SK-MEL-5 (cell line): ENCODE results near the gene VMAC. TPM values are rescaled to one million over a fixed set of nuclear protein-coding genes. Genes with fewer than 3 reads are reported as not detected.

ENCODE experiments used
- DNase-seq: peaks from one replicate; pipeline ENCODE4 v3.0.0-alpha.2; 2016; ENCODE audit warnings: low read depth, low spot score
- in situ Hi-C: cut with HindIII; loops from 2 replicates; pipeline ENCODE4 v1.10.0; 2016; ENCODE audit warnings: low sequenced_read_pairs, high pct_unique_total_duplicates, low pct_unique_long_range_greater_than_20kb
- total RNA-seq: library from RNA; depleted of rRNA; stranded (reverse); fragments of >200 nt; shearing (Covaris generic); gene quantifications from 2 replicates; pipeline ENCODE4 v1.2.3, GENCODE V29; 2014

The VMAC gene
- total RNA-seq, 1 experiment from 2014 or later, result 6.0 TPM

DNA sequence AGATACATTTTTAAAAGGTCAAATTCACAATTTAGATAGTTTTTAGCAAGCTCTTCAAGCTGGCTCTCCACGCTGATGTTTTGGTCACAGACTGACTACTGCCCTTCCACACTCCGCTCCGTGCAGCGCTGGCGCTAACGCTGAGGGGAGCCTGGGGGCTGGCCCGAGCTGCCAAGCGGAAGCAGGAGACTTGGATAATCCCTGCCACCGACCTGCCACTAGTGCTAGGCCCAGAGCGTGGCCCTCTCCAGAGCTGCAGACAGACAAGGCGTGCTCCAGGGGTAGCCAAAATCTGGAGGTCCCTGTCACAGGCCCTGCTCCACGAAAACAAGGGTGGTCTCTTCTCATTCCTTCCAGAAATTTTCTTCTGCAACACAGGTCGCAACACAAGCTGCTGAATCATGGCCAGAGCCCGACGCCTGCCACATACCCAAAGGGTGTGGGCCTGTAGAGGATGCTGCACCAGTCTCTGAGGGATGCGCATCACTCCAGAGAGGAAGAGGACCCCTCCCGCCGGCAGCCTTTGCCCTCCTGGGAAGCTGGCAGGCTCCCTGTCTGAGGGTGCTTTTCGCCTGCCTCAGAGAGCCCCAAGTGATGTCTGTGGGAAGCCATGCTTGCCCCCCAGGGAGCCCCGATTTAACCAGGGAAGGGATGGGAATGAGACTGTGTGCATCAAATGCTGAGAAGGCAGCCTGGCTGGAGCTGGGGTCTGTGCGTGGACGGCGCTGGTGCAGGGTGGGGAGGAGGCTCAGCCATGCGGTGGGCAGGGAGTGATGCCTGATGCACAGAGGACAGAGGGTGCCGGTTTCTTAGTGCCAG lies 31.0 kb downstream of the VMAC start:
- DNase-seq, result no peak
- in situ Hi-C loops, result no loop called here

DNA sequence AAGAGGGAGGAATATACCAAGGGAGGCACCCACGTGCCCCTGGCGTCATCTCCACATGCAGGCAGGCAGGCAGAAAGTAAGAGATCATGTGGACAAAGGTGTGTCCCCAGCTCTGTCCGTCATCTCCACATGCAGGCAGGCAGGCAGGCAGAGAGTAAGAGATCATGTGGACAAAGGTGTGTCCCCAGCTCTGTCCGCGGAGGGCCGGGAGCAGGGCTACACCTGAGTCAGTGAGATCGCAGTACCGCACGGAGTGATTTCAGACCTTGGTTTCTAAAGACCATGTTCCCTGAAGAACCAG lies 31.6 kb downstream of the VMAC start:
- in situ Hi-C loops, result no loop called here
- no peak for DNase-seq

DNA sequence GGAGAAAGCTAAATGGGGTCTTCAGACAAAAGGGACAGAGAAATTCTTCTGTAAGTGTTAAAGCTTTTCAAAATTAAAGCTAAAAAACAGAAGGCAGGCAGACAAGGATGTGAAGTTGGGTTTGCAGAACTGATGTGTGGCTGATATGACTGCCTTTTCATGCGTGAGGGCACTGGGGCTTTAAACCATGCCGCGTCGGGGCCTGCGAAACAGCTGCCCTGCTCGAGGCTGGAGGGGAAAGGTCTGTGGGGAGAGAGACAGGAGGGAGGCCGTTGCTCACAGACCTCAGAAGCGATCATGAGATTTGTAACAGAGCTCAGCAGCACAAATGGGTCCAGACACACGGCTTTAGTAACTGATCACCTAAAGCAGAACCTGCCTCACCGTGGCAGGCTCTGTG lies 32.9 kb downstream of the VMAC start:
- no peak for DNase-seq
- in situ Hi-C loops, result no loop called here

DNA sequence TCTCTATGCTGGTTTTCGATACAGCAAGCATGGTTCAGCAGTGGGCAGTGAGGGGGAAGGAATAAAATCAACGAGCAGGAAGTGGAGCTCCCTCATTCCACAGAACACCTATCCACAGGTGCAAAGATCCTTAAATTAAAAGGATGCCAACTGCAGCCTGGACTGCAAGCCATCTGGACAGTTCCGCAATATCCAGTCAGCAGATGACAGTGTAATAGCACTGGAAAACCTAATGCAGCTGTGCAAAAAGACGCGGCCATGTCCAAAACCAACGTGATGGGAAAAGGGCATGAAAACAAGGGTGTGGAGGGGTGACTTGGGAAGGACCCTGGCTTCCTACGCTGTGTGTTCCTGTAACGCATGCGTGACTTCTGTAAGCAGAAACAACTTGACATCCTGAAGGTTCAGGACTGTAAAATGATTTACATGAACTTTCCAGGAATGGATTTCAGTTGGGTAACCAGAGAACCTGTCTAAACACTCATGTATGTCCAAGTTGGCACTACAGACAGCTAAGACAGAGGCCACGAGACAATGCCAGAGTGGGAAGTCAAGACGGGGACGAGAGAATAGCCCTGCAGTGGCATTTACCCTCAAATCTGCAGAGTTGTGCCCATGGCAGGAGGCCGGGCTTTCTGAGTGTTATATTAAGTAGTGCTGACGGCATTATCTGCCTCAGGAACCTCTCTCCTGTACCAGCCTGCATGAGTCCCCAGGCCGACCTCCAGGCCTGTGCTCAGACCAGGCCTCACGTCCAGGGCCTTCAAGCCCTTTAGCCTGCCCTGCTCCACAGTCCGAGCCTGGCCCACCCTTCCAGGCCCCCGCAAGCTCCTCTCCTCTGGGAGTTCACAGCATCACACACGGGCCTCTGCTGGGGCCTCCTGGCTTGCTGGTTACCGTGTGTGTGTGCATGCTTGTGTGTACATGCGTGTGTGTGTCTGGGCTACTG lies 35.9 kb downstream of the VMAC start:
- in situ Hi-C loops, result no loop called here
- DNase-seq, result no peak

DNA sequence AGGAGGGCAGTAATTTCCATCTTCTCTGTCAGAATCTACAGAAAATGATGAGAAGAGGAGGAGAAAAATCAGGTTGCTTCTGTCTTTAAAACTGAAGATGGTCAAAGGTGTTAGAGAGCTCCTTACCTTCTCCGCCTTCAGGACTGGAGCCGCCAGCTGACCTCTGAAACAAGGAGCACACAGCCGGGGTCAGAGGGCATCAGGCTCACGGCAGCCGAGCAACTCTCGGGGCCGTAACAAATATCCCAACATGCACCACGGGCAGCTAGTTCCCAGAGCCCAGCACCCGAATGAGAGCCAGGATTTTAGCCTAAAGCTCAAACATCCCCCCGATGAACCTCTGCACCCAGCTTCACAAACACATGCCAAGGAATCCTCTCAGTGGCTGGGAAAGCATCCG lies 37.0 kb downstream of the VMAC start:
- no peak for DNase-seq
- in situ Hi-C loops, result no loop called here

DNA sequence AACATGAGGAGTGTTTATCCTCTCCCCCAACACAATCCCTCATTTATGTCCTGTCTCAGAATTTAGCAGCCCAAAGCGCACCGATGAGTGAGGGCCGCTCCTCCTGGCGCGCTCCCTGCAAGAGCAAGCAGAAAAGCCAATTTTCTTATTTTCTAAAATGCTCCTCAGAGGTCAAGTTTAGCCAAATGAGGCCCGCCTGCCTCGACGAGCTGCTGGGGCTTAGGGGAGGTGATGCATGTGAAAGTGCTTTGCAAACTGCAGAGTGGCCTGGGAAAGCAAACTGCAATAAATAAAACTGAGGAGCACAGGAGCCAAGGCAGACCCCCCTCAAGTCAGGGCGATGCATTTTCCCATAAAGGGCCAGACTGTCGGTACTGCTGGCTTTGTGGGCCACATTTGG lies 38.4 kb downstream of the VMAC start:
- in situ Hi-C loops, result no loop called here
- no peak for DNase-seq

DNA sequence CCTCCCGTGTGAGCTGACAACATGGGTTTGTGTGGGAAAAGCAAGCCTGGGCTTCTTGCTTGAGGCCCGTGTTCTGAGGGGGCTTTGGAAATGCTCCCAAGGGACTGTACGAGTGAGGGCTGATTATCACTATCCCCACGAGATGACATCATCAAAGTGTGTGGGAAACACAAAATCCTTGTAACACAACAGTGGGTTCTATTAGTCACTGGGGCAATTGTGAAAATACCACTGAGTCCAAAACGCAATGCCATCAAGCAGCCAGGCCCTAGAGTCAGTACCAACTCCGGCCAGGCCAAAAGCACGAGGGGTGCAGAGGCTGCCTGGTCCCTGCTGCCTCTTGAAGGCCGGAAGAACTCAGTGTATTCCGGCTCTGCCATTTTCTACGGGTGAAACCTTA lies 39.0 kb downstream of the VMAC start:
- in situ Hi-C loops, result no loop called here
- DNase-seq, result no peak

DNA sequence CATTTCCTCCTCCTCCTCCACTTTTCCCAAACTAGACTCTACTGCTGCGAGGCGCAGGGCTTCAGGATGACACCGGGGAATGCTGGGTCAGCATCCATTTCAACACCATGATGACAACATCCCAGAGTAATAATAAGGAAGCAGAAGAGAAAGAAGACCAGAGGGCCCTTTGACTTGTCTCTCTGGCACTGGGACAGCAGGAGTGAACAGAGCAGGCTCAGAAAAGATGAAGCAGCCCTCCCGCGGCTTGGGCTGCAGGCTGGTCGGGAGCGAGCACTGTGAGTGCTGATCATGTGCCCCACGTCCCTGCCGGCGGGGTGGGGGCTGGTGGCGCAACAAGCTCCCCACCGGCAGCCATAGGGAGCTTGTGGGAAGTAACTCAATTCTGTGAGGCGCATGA lies 42.8 kb downstream of the VMAC start:
- peak; percentile 49 for DNase-seq
- in situ Hi-C loops, result no loop called here

DNA sequence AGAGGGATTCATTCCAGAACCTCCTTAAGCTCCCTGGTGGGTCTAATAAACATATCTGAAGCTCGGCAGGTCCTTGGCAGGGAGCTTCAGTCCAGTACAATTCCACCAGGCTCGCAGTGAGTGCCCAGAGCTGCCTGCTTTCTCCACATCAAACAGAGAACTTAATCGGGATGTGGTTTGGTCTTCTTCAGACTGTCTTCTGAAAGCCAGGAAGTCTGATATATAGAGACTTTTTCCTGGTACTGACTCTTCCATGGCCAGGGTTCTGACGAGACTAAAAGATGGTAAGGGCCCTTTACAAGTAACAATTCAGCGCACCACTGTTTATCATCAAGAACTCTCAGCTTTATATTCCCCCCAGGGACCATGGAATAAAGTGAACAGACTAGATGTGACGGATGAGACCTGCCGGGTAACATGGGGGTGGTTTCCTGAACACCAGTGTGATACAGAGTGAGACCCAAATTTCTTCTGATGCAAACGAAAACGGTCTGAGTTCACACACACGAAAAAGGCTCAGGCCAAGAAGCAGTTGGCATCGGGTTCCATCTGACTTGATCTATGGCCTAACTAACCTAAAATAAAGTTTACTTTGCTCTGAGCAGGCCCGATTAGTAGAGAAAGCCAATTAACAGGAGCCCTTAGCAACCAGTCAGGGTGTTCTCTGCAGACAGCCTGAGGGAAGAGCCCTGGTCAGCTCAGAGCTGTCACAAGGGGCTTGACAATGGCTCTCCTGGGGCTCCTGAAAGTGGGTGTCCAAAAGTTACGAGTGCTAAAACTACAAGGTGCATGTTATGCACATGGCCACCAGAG lies 44.3 kb downstream of the VMAC start:
- in situ Hi-C loops, result no loop called here
- no peak for DNase-seq

DNA sequence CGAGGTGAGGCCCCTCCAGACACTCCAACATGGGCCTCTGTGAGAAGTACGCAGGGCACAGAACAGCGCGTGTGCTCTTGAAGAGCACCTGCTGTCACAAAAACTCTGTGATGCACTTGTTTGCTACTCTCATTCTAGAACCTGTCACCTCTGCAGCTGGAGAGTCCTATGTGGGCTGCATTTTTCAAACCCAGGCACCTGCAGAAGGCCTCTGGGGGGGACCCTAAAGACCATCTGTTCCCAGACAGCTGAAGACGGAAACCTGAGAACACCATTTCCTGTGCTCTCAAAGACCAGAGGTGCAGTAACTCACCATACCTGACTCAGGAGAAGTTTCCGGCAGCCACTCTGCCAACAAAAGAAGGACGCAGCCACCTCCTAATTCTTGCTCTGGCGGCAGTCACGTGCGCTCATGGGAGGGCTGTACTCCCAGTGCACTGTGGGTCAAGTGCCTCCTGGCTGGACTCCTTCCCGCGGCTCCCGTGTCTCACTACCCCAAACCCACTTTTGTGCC lies 45.2 kb downstream of the VMAC start:
- no peak for DNase-seq
- in situ Hi-C loops, result no loop called here

DNA sequence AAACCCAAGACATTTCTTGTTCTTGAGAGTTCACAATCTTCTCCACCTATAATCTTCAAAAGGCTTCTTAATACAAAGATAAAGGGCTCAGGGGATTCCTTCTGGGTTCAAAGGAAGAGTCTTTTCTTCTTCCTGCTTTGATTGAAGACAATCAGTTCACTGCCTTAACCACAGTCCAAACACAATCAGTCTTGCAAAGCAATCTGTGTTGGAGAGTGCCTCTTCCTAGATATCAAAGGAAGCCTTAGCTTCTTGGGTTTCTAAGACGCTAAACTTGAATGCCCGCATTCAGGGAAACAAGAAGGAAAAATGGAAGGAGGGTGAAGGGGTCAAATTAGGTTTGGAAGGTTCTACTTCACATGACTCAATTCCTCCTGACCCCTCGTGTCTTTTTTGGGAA lies 46.1 kb downstream of the VMAC start:
- in situ Hi-C loops, result no loop called here

DNA sequence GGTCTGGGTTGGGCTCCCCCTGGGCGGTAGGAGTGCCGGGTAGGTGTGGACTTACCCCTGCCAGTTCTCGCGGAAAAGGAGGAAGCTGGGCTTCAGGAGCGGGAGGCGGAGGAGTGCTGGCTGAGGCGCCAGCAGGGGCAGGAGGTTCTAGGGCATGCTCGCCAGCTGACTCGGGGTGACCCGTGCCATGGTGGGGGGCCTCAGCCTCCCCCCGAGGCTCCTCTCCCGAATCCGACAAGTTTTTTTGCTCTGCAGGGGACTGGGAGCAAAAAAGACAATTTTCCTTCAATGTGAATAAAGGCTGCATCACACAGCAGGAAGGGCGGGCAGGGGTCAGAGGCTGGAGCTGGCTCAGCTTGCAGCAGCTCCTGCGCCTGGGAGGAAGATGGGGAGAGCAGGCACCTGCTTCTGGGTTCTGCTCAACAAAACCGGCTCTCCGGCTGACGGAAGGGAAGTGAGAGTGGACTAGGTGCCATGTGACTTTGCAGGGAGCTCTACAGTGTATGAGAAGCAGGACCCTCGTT lies 46.7 kb downstream of the VMAC start:
- in situ Hi-C loops, result no loop called here
- no peak for DNase-seq

More for the DNA sequence above, 46.1 kb downstream of the VMAC start:
- DNase-seq, result peak; percentile 1

DNA sequence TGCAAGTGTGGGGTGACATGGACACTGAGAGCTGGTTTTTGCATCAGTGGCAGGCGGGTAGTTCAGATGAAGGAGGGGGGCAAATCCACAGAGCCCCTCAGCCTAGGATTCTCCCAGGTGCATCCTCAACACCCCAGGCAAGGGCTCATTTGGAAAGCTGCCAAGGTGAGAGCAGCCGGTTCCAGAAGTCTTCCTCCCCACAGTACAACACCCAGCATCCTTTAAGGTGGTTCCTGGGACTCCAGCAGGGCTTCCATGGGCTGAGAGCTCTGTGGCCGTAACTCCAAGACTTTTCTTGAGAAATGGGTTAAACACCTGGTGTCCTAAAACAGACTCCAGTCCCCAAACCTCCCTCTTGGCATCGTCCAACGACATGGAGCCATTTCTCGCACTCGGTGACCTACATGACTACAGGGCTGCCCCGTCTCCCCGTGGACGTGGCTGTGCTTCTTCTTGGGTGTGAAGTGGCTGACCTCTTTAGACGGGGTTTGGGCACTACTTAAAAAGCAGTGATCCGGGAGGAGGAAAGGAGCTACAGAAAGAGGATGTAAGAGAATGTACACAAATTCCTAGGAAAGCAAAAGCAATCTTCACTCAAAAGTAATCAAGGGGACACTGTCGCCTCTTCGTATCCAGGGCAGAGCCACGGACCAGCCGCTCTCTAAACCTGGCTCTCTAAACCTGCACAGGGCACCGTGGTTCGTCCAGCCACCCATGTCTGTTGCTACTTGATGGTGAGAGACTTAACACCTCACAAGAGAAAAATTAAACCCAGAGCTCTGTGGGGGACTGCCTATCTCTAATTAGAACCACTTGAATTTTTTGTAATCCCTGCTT lies 47.7 kb downstream of the VMAC start:
- no peak for DNase-seq
- in situ Hi-C loops, result no loop called here

DNA sequence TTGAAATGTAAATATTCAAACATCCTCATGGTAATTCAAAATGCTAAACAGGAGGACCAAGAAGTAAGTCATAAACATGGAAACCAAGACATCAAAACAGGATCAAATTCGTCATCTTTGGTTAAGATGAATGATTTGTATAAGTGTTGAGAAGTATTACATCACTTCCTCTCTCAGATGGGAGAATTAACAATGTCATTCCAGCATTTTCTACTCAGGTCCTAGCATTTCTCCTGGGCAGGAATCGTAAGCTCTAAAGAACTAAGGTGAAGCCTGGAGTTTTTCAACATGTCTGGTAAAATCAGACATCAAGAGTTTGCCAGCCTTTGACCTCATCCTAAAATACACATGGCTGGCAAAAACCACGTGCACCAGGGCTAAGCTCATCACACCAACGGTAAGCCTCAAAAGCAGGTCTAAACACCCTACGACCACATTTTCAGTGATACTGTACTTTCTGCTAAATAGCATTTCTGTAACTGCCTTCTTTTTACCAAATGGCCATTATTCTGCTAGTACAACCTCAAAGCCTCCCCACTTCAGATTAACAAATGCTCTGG lies 48.4 kb downstream of the VMAC start:
- DNase-seq, result no peak
- in situ Hi-C loops, result no loop called here

DNA sequence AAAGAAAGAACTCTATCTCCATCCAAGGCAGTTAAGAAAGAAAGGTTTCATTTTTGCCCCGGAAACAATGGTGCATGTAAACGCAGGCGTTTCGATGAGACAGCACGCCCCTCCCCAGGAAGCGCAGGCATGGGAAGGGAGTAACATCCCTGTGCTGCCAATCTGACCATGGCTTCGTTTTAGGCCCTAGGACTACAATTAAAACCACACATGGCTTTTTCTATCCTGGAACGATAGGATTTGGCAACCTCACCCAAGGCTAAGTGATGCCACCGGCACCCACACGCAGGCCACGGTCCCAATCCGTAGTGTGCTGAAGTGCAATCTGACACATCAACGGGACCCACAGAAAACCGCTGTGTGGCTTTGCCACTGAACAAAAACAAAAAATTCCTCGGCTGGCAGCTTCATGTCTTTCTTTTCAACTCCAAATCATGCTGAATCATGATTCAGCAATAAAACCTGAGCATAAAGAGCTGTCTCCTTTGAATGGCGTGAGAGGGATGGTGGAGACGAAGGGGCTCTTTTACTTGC lies 49.1 kb downstream of the VMAC start:
- in situ Hi-C loops, result no loop called here
- no peak for DNase-seq

DNA sequence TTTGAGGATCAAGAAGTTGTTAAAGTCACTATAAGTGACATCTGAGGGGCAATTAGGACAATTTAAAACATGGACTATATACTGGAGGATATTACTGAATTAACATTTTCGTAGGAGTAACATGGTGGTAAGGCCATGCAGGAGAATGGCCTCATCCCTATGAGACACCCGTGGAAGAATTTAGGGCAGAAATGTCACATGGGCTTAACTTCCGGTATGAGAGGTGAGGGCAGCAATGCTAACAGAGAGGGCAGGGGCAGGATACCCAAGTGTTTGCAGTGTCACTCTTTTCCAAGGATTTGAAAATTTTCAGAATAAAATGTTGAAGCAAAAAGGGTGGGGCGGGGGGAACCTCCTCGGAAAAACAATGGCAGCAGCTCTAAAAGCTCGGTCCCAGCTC lies 49.6 kb downstream of the VMAC start:
- no peak for DNase-seq
- in situ Hi-C loops, result no loop called here

DNA sequence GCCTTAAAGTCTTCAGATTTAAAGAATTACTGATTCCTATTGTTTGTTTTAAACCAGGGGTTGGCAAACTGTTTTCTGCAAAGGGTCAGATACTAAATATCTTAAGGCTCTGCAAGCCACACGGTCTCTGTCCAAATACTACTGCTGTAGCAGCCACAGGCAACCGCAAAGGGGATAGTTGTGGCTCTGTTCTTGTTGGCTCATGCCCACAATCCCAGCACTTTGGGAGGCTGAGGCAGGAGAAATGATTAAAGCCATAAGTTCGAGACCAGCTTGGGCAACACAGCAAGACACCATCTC lies 50.9 kb downstream of the VMAC start:
- in situ Hi-C loops, result no loop called here
- no peak for DNase-seq
